ENCODE measurements around the gene ODAPH. TPM values are rescaled to one million over a fixed set of nuclear protein-coding genes. Genes with fewer than 3 reads are reported as not detected.

The ODAPH gene
- total and polyA plus RNA-seq, 2 experiments from 2014 or later = 0.60 to 3.2 TPM

GRCh38 chr4:75557696-75558095 lies 1.8 kb downstream of the ODAPH start:
- Histone ChIP-seq H3K9me3 (ENCODE audit: low read depth) (no peaks in the 10 kb centered on the region), H3K4me1 (ENCODE audit: insufficient read depth) (no peaks in the 10 kb centered on the region), H3K4me2 (no peak overlapping the region), H3K9me2 (replicated peaks; ENCODE audit: insufficient read depth) (no peaks in the 10 kb centered on the region), H3K79me2 (no peaks in the 10 kb centered on the region), H3K27ac (no peak overlapping the region), H3K27me3 (no peaks in the 10 kb centered on the region), H3K4me3 (no peak overlapping the region), H2AFZ (no peak overlapping the region), H3K36me3 (replicated peaks; ENCODE audit: insufficient read depth, low read depth) (no peaks in the 10 kb centered on the region), H4K20me1 (ENCODE audit: insufficient read depth, poor library complexity, severe bottlenecking) (no peaks in the 10 kb centered on the region)
- WGBS (ENCODE audit: low lambda C conversion rate, missing lambda C conversion rate) = 87% methylated on average over 8 of the region's 8 CpGs
- TF ChIP-seq CTCF (IDR thresholded peaks at IDR 0.05; ENCODE audit: poor library complexity) = no peak
- TF ChIP-seq EZH2phosphoT487 (IDR thresholded peaks at IDR 0.05; ENCODE audit: low read depth, severe bottlenecking, unreplicated experiment) = no peak
- no peak for TF ChIP-seq EZH2 (IDR thresholded peaks at IDR 0.05; ENCODE audit: borderline replicate concordance)
- DNase-seq (ENCODE audit: low spot score) = no peak

- H3K27ac ChIP-seq = no peak overlapping the region
- no peak for TF ChIP-seq EZH2phosphoT487 (IDR thresholded peaks at IDR 0.05; ENCODE audit: low read depth, severe bottlenecking, unreplicated experiment)
- TF ChIP-seq EZH2 (IDR thresholded peaks at IDR 0.05; ENCODE audit: borderline replicate concordance) = no peak
- no peak for TF ChIP-seq CTCF (IDR thresholded peaks at IDR 0.05; ENCODE audit: poor library complexity)
- H3K4me2 ChIP-seq = no peak overlapping the region
- no peaks in the 10 kb centered on the region for H3K9me3 ChIP-seq (ENCODE audit: low read depth)
- no peaks in the 10 kb centered on the region for H3K36me3 ChIP-seq (replicated peaks; ENCODE audit: insufficient read depth, low read depth)
- no peaks in the 10 kb centered on the region for H3K9me2 ChIP-seq (replicated peaks; ENCODE audit: insufficient read depth)
- H4K20me1 ChIP-seq (ENCODE audit: insufficient read depth, poor library complexity, severe bottlenecking) = no peaks in the 10 kb centered on the region
- no peak for DNase-seq (ENCODE audit: low spot score)
- no peaks in the 10 kb centered on the region for H3K79me2 ChIP-seq
- no peak overlapping the region for H3K4me3 ChIP-seq
- H3K4me1 ChIP-seq (ENCODE audit: insufficient read depth) = no peaks in the 10 kb centered on the region
- no peak overlapping the region for H2AFZ ChIP-seq
- 63% methylated on average over 8 of the region's 8 CpGs for WGBS (ENCODE audit: low lambda C conversion rate, missing lambda C conversion rate)
- H3K27me3 ChIP-seq = no peaks in the 10 kb centered on the region
Measured at GRCh38 chr4:75561789-75562188, 5.9 kb downstream of the ODAPH start.

GRCh38 chr4:75564023-75564422 lies 8.2 kb downstream of the ODAPH start:
- Histone ChIP-seq H3K27ac (no peak overlapping the region), H3K9me2 (replicated peaks; ENCODE audit: insufficient read depth) (no peaks in the 10 kb centered on the region), H3K27me3 (no peaks in the 10 kb centered on the region), H3K36me3 (replicated peaks; ENCODE audit: insufficient read depth, low read depth) (no peaks in the 10 kb centered on the region), H3K4me1 (ENCODE audit: insufficient read depth) (no peaks in the 10 kb centered on the region), H4K20me1 (ENCODE audit: insufficient read depth, poor library complexity, severe bottlenecking) (no peaks in the 10 kb centered on the region), H3K4me2 (no peak overlapping the region), H3K4me3 (no peak overlapping the region), H3K79me2 (no peaks in the 10 kb centered on the region), H3K9me3 (ENCODE audit: low read depth) (no peaks in the 10 kb centered on the region), H2AFZ (no peak overlapping the region)
- 92% methylated on average over 11 of the region's 11 CpGs for WGBS (ENCODE audit: low lambda C conversion rate, missing lambda C conversion rate)
- no peak for DNase-seq (ENCODE audit: low spot score)
- TF ChIP-seq EZH2phosphoT487 (IDR thresholded peaks at IDR 0.05; ENCODE audit: low read depth, severe bottlenecking, unreplicated experiment) = no peak
- no peak for TF ChIP-seq EZH2 (IDR thresholded peaks at IDR 0.05; ENCODE audit: borderline replicate concordance)
- TF ChIP-seq CTCF (IDR thresholded peaks at IDR 0.05; ENCODE audit: poor library complexity) = no peak

- no peak for DNase-seq (ENCODE audit: low spot score)
- Histone ChIP-seq H3K9me3 (ENCODE audit: low read depth) (no peaks in the 10 kb centered on the region), H3K27me3 (no peaks in the 10 kb centered on the region), H3K4me1 (ENCODE audit: insufficient read depth) (no peaks in the 10 kb centered on the region), H4K20me1 (ENCODE audit: insufficient read depth, poor library complexity, severe bottlenecking) (no peaks in the 10 kb centered on the region), H3K79me2 (no peaks in the 10 kb centered on the region), H2AFZ (no peak overlapping the region), H3K4me3 (no peak overlapping the region), H3K36me3 (replicated peaks; ENCODE audit: insufficient read depth, low read depth) (no peaks in the 10 kb centered on the region), H3K4me2 (no peak overlapping the region), H3K27ac (no peak overlapping the region), H3K9me2 (replicated peaks; ENCODE audit: insufficient read depth) (no peaks in the 10 kb centered on the region)
- TF ChIP-seq EZH2phosphoT487 (IDR thresholded peaks at IDR 0.05; ENCODE audit: low read depth, severe bottlenecking, unreplicated experiment) = no peak
- TF ChIP-seq EZH2 (IDR thresholded peaks at IDR 0.05; ENCODE audit: borderline replicate concordance) = no peak
- no peak for TF ChIP-seq CTCF (IDR thresholded peaks at IDR 0.05; ENCODE audit: poor library complexity)
Measured at GRCh38 chr4:75565481-75565880, 9.6 kb downstream of the ODAPH start.

All from hepatocyte (in vitro differentiated cells).